Peyer's patch (tissue), 4 donors: ENCODE data around the gene CPSF4L.

ENCODE experiments used
- POLR2A ChIP-seq, 2 donors: fragments of 450-650 bp; IDR thresholded peaks; one replicate each; pipeline ENCODE4 v1.5.1; 2017; ENCODE audit warnings: antibody characterized with exemption in 2 of 2, mild to moderate bottlenecking in 2 of 2, moderate library complexity in 2 of 2
- TF ChIP-seq, protein P1 (sequence below), 6 experiments: fragments of 450-650 bp in 4 of 6; fragments of 200-600 bp in 2 of 6; sonication (generic) in 1 of 6; IDR thresholded peaks; one replicate each; pipeline ENCODE4 v1.5.1; 2017 to 2019; ENCODE audit warnings: antibody characterized with exemption in 6 of 6, mild to moderate bottlenecking in 3 of 6, moderate library complexity in 1 of 6

DNA sequence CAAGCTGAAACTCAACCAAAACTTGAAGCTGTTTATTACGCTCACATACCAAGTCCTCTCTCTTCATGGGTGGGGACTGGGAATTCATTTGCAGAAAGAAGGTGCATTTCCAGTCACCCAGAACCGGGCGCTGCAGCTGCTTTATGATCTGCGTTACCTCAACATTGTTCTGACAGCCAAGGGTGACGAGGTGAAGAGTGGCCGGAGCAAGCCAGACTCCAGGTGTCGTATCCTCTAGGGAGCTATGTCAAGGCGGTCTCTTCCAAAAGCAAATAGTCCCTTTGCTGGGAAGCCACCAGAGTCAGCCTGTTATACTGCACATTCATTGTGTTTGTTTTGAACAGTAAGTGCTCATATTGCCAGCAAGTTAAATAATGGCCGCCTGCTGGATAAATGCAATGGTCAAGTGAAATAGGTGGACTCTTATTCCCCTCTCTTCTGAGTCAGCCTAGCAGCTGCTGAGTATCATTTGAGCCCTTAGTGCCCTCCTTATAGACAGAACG is 56.2 kb downstream of the CPSF4L start:
- TF ChIP-seq POLR2A (IDR thresholded peaks at IDR 0.05): no peak
- TF ChIP-seq, protein P1, sequence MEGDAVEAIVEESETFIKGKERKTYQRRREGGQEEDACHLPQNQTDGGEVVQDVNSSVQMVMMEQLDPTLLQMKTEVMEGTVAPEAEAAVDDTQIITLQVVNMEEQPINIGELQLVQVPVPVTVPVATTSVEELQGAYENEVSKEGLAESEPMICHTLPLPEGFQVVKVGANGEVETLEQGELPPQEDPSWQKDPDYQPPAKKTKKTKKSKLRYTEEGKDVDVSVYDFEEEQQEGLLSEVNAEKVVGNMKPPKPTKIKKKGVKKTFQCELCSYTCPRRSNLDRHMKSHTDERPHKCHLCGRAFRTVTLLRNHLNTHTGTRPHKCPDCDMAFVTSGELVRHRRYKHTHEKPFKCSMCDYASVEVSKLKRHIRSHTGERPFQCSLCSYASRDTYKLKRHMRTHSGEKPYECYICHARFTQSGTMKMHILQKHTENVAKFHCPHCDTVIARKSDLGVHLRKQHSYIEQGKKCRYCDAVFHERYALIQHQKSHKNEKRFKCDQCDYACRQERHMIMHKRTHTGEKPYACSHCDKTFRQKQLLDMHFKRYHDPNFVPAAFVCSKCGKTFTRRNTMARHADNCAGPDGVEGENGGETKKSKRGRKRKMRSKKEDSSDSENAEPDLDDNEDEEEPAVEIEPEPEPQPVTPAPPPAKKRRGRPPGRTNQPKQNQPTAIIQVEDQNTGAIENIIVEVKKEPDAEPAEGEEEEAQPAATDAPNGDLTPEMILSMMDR (IDR thresholded peaks at IDR 0.05): no peak
